ENCODE data around the gene PDP2. TPM values are rescaled to one million over a fixed set of nuclear protein-coding genes. Genes with fewer than 3 reads are reported as not detected.

PDP2 gene, protein sequence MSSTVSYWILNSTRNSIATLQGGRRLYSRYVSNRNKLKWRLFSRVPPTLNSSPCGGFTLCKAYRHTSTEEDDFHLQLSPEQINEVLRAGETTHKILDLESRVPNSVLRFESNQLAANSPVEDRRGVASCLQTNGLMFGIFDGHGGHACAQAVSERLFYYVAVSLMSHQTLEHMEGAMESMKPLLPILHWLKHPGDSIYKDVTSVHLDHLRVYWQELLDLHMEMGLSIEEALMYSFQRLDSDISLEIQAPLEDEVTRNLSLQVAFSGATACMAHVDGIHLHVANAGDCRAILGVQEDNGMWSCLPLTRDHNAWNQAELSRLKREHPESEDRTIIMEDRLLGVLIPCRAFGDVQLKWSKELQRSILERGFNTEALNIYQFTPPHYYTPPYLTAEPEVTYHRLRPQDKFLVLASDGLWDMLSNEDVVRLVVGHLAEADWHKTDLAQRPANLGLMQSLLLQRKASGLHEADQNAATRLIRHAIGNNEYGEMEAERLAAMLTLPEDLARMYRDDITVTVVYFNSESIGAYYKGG
- total RNA-seq (2022; extraction: Qiagen RNA extraction; ENCODE audit: low read depth): 3.9 to 6.6 TPM (median 5.1 TPM) in 5 replicates

GRCh38 chr16:66880288-66881013 is at the start of gene PDP2:
PDP2 (plus strand) TSS chr16:66880515; CDS start chr16:66884285, 3,770 bp downstream.

GRCh38 chr16:66844342-66845079 is 35.8 kb upstream of the PDP2 start, which contains the start of gene CA7:
CA7 (plus strand) TSS chr16:66844414; CDS start chr16:66844488, 74 bp downstream.

GRCh38 chr16:66918803-66919568 is 38.7 kb downstream of the PDP2 start, which contains the start of gene CDH16:
CDH16 (minus strand) TSS chr16:66918885; CDS start chr16:66918065, 820 bp downstream.

GRCh38 chr16:66925322-66925840 is 45.1 kb downstream of the PDP2 start, which contains the start of gene RRAD:
RRAD (minus strand) TSS chr16:66925535; CDS start chr16:66925179, 356 bp downstream.

DNA sequence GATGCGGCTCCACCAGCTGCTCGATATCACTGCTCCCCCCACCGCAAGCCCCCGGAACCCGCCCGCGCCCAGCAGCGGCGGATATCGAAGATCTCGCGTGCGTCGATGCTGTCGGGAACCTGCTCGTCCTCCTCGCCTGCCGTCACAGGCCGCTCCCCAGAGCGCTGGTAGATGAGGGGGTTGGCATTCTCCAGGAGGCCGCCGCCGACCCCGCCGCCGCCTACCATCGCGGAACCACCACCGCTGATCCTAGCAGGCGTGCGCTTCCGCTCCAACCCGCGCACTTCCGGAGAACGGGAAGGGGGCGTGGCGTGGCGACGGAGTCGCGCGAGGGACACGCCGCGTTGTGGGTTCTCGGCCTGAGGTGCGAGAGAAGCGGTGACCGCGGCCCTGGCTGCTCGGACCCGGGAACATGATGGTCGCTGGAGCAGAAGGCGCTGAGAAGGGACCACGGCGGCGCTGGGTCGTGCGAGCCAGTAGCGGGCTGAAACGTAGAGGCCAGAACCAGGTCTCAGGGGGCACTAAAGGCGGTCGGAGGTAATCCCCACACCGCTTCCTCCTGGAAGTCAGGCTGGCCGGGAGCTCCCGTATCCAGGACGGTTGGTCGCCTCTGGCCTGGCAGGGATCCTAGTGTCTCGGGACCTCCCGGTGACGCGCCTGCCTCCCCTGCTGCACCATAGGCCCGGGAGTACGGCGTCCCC is 54.0 kb downstream of the PDP2 start, which contains the start of gene CIAO2B:
CIAO2B (minus strand) TSS at position 265 of the 701 bp plus-strand sequence; CDS start at position 227, 38 bp downstream.

GRCh38 chr16:66935314-66936011 is 55.1 kb downstream of the PDP2 start, which contains the start of gene CES2:
CES2 (plus strand) TSS chr16:66935516; CDS start chr16:66935636, 120 bp downstream.

Other genes with a start within 250 kb of the PDP2 start
- gene CMTM4, start 183.8 kb upstream of the PDP2 start, total RNA-seq (2022; extraction: Qiagen RNA extraction; ENCODE audit: low read depth): 18.3 to 39.6 TPM (median 32.5 TPM) in 5 replicates
- 36.4 to 56.4 TPM (median 52.1 TPM) in 5 replicates for gene DYNC1LI2, start 128.9 kb upstream of the PDP2 start, total RNA-seq (2022; extraction: Qiagen RNA extraction; ENCODE audit: low read depth)
- gene TERB1, start 78.9 kb upstream of the PDP2 start, total RNA-seq (2022; extraction: Qiagen RNA extraction; ENCODE audit: low read depth): not detected in 5 replicates
- 44.4 to 75.3 TPM (median 66.9 TPM) in 5 replicates for gene NAE1, start 49.5 kb upstream of the PDP2 start, total RNA-seq (2022; extraction: Qiagen RNA extraction; ENCODE audit: low read depth)
- not detected in 5 replicates for gene CA7, start 36.1 kb upstream of the PDP2 start, total RNA-seq (2022; extraction: Qiagen RNA extraction; ENCODE audit: low read depth)
- 0.90 to 2.0 TPM (median 1.6 TPM) in 5 replicates for gene CDH16, start 38.4 kb downstream of the PDP2 start, total RNA-seq (2022; extraction: Qiagen RNA extraction; ENCODE audit: low read depth)
- gene RRAD, start 45.0 kb downstream of the PDP2 start, total RNA-seq (2022; extraction: Qiagen RNA extraction; ENCODE audit: low read depth): 12.7 to 26.2 TPM (median 19.9 TPM) in 5 replicates
- 115 to 180 TPM (median 175 TPM) in 5 replicates for gene CIAO2B, start 53.9 kb downstream of the PDP2 start, total RNA-seq (2022; extraction: Qiagen RNA extraction; ENCODE audit: low read depth)
- 24.3 to 33.5 TPM (median 31.6 TPM) in 5 replicates for gene CES2, start 55.0 kb downstream of the PDP2 start, total RNA-seq (2022; extraction: Qiagen RNA extraction; ENCODE audit: low read depth)
- 1.7 to 4.1 TPM (median 2.0 TPM) in 5 replicates for gene CES3, start 80.8 kb downstream of the PDP2 start, total RNA-seq (2022; extraction: Qiagen RNA extraction; ENCODE audit: low read depth)
- 1.4 to 3.0 TPM (median 2.4 TPM) in 5 replicates for gene CES4A, start 108.1 kb downstream of the PDP2 start, total RNA-seq (2022; extraction: Qiagen RNA extraction; ENCODE audit: low read depth)
- 43.7 to 61.8 TPM (median 54.2 TPM) in 5 replicates for gene CBFB, start 148.6 kb downstream of the PDP2 start, total RNA-seq (2022; extraction: Qiagen RNA extraction; ENCODE audit: low read depth)
- 22.9 to 28.3 TPM (median 25.1 TPM) in 5 replicates for gene PHAF1, start 229.4 kb downstream of the PDP2 start, total RNA-seq (2022; extraction: Qiagen RNA extraction; ENCODE audit: low read depth)